ENCODE data around the gene ACAP2.

DNA sequence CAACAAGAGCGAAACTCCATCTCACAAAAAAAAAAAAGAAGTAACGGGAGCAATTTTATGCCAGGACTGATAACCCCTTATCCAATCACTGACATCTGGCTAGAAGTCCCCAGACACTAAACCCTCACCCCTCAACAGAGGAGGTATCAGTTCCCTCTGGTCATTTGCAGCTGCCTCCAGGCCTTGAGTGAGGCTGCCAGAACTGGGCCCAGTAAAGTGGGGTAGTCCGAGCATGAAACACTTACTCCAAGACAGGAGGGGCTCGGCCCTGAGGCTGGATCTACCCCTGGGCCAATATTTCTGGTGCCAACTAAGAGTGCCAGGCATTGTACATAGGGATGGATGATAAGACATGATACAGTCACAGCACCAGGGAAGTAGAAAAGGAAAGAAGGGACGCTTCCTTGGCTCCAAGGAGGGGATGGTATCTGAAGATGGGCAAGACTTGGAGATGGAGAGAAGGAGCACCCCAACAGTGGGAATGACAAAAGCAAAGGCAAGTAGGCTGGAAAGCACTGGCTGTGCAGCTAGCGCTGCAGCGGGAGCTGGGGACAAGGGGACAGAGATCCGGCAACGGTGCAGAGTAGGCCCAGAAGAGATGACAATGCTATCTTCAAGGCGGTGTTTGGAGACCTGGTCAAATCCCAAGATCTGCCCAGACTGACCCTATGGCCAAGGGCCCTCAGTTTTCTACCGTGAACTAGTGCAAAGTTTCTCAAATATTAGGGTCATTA, 174.1 kb downstream of the ACAP2 start:
- TF ChIP-seq, protein P1, sequence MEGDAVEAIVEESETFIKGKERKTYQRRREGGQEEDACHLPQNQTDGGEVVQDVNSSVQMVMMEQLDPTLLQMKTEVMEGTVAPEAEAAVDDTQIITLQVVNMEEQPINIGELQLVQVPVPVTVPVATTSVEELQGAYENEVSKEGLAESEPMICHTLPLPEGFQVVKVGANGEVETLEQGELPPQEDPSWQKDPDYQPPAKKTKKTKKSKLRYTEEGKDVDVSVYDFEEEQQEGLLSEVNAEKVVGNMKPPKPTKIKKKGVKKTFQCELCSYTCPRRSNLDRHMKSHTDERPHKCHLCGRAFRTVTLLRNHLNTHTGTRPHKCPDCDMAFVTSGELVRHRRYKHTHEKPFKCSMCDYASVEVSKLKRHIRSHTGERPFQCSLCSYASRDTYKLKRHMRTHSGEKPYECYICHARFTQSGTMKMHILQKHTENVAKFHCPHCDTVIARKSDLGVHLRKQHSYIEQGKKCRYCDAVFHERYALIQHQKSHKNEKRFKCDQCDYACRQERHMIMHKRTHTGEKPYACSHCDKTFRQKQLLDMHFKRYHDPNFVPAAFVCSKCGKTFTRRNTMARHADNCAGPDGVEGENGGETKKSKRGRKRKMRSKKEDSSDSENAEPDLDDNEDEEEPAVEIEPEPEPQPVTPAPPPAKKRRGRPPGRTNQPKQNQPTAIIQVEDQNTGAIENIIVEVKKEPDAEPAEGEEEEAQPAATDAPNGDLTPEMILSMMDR (conservative IDR thresholded peaks at IDR 0.05) = no peak
- no peak for TF ChIP-seq ZFX (IDR thresholded peaks at IDR 0.05)
